VCaP (cell line): ENCODE results near the gene CCDC17.
"Not testable (repeated sequence)": the region's sequence is repeated elsewhere in the genome, so short reads cannot be mapped to it uniquely, and the experiment has no call there.

Experiments
- H3K27ac ChIP-seq: fragments of 450-650 bp; 2 replicates; pipeline ENCODE4 v1.5.1; 2017
- CTCF ChIP-seq: fragments of 450-650 bp; conservative IDR thresholded peaks from 2 replicates; pipeline ENCODE4 v1.5.1; 2017; ENCODE audit warnings: mild to moderate bottlenecking, moderate library complexity

Gene CCDC17

GRCh38 chr1:45608175-45609156 lies 15.4 kb downstream of the CCDC17 start:
- no peak for TF ChIP-seq CTCF
- no peak overlapping the region for H3K27ac ChIP-seq

GRCh38 chr1:45607404-45608074 lies 16.3 kb downstream of the CCDC17 start:
- no peak for TF ChIP-seq CTCF
- no peak overlapping the region for H3K27ac ChIP-seq

GRCh38 chr1:45604239-45604638 lies 19.6 kb downstream of the CCDC17 start:
- TF ChIP-seq CTCF = no peak
- H3K27ac ChIP-seq = no peak overlapping the region

- not testable (repeated sequence) for H3K27ac ChIP-seq
Observed at GRCh38 chr1:45596765-45597164, 27.1 kb downstream of the CCDC17 start.

GRCh38 chr1:45594412-45594811 lies 29.4 kb downstream of the CCDC17 start:
- no peak overlapping the region for H3K27ac ChIP-seq
- TF ChIP-seq CTCF = no peak

- peak overlapping the region; percentile 64 for H3K27ac ChIP-seq
- no peak for TF ChIP-seq CTCF
Observed at GRCh38 chr1:45589861-45590260, 34.0 kb downstream of the CCDC17 start.

GRCh38 chr1:45586769-45587168 lies 37.1 kb downstream of the CCDC17 start:
- TF ChIP-seq CTCF = no peak
- peak overlapping the region; percentile 89; the same call in 1 of the 2 replicates for H3K27ac ChIP-seq
